Posterior vena cava (tissue), 2 donors: ENCODE measurements around the gene PTPN9. TPM values are rescaled to one million over a fixed set of nuclear protein-coding genes. Genes with fewer than 3 reads are reported as not detected.
"Not testable (repeated sequence)": the region's sequence is repeated elsewhere in the genome, so short reads cannot be mapped to it uniquely, and the experiment has no call there.

Source experiments
- DNase-seq: peaks from one replicate; pipeline ENCODE4 v3.0.0-alpha.2; 2020; ENCODE audit warnings: low spot score
- intact Hi-C, 2 donors: fragments of 100-400 bp; cut with DNase I; formaldehyde crosslinking; loops; one replicate each; pipeline versions ENCODE4 v1.14.1 to v1.14.2; 2022 to 2023
- total RNA-seq, 2 donors: library from RNA; stranded (reverse); fragmentation: NEBNext Ultra II Directional; extraction: Animal tissue kit (Norgen Biotek cat#: 25700); gene quantifications; one replicate each; pipeline ENCODE4 v1.2.1, GENCODE V29; 2021
- donor health status: DM: yes; HTN: yes; CAD: no.
- donor health status: DM: yes; HTN: yes; CAD: no.

Gene PTPN9
- total RNA-seq, 2 donors from 2014 or later, result 21.7 to 23.5 TPM

GRCh38 chr15:75443972-75444453 is 135.1 kb downstream of the PTPN9 start:
- intact Hi-C loops, DNase-seq: not testable (repeated sequence)

DNA sequence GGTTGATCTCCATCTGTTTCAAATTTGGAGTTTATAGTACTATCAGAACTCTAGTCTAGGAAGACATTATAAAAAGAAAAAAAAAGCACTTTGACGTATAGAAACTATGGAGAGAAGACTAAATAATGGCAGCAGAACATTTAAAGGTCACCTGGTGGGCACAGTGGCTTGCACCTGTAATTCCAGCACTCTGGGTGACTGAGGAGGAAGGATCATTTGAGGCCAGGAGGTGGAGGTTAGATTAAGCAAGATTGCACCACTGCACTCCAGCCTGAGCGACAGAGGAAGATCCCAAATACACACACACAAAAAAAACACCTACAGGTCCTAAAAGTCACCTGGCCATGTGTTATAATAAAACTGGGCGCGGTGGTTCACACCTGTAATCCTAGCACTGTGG is 141.4 kb downstream of the PTPN9 start:
- intact Hi-C loops, result no loop called here
- no peak for DNase-seq

DNA sequence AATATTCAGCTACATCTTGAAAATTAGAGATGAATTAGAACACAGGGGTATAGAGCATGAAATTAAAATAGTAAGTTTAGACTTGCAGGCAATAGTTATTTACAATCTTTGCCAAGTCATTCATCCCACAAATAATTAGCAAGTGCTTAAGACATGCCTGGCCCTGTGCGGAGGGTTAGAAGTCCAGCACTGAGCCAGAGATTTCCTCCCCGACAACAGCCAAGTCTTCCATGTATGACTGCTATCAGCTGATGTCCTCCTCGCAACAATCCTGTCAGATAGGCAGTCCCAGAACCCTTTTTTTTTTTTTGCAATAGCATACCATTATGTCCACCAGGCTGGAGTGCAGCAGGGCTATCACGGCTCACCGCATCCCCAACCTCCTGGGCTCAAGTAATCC is 142.2 kb downstream of the PTPN9 start:
- intact Hi-C loops, result no loop called here

DNA sequence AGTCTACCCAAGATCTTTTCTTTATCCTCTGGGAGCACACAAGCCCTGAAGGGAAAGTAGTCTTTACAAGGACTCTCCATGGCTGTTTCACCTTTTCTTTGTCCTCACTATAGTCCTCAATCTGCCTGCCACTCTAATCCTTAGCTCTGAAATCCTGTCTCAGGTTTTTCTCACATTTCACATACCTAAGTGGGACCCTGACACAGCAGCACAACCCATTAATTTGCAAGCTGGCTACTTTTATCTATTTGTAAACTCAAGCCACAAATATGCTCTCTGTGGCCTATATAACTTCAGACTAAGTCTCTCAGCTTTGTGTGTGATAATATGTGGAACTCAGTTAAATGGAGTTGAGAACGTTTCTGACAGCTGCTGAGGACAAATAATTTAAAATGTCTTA is 147.4 kb downstream of the PTPN9 start:
- intact Hi-C loops, result no loop called here
- no peak for DNase-seq

More for the DNA sequence above, 142.2 kb downstream of the PTPN9 start:
- DNase-seq, result no peak

GRCh38 chr15:75431270-75431669 is 147.8 kb downstream of the PTPN9 start:
- DNase-seq, result no peak
- intact Hi-C loops, result no loop called here

GRCh38 chr15:75430259-75430658 is 148.9 kb downstream of the PTPN9 start:
- no peak for DNase-seq
- intact Hi-C loops, result no loop called here

DNA sequence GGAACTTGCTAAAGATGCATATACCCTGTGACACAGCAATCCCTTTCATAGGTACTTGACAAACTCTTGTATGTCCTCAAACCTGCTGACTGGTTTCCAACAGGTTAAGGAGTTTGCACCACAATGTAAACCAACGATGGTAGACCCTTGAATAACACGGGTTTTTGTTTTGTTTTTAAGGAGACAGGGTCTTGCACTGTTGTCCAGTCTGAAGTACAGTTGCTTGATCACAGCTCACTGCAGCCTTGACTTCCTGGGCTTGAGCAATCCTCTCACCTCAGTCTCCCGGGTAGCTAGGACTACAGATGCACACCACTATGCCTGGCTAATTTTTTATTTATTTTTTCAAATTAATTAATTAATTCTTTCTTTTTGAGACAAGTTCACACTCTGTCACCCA is 151.0 kb downstream of the PTPN9 start:
- intact Hi-C loops, result no loop called here

DNA sequence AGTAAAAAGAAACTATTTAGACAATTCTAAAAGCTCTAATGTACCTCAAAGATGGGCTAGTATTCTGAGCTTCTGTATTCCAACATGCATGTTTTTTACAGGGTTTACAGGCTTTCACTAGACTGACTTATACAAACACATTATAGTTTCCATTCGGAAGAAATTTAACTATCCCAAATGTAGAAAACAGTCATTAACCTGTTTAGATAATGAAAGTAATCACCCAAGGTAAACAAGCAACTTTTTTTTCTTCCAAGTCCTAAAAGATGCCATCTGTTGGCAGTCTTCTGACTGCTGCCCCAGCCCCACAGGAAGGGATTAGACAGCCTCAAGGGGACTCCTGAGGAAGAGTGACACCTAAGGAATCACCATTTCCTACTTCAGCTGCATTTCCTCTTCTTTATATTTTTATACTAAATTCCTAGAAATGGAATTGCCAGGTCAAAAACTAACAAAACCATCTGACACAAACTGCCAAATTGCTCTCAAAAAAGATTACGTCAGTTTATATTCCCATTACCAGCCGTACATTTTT is 153.1 kb downstream of the PTPN9 start:
- intact Hi-C loops, result no loop called here

More for the DNA sequence above, 151.0 kb downstream of the PTPN9 start:
- DNase-seq, result no peak

GRCh38 chr15:75422554-75422953 is 156.6 kb downstream of the PTPN9 start:
- no peak for DNase-seq
- intact Hi-C loops, result no loop called here

More for the DNA sequence above, 153.1 kb downstream of the PTPN9 start:
- DNase-seq, result no peak

GRCh38 chr15:75420698-75421097 is 158.4 kb downstream of the PTPN9 start:
- DNase-seq, result no peak
- intact Hi-C loops, result no loop called here

GRCh38 chr15:75416584-75416983 is 162.5 kb downstream of the PTPN9 start:
- intact Hi-C loops, result no loop called here
- DNase-seq, result no peak

Other genes with a start within 250 kb of the PTPN9 start
- 10 to 100 TPM; 29.0 to 33.2 TPM for gene COMMD4, start 243.3 kb downstream of the PTPN9 start, total RNA-seq
- 10 to 100 TPM; 11.7 to 25.3 TPM for gene NEIL1, start 232.3 kb downstream of the PTPN9 start, total RNA-seq
- 100 to 1,000 TPM; 122 to 169 TPM for gene MAN2C1, start 210.7 kb downstream of the PTPN9 start, total RNA-seq
- 10 to 100 TPM; 47.8 to 47.9 TPM for gene SIN3A, start 127.6 kb downstream of the PTPN9 start, total RNA-seq
- 10 to 100 TPM; 17.2 to 22.5 TPM for gene SNUPN, start 46.4 kb upstream of the PTPN9 start, total RNA-seq
- gene IMP3, start 60.9 kb upstream of the PTPN9 start, total RNA-seq, result 10 to 100 TPM; 29.0 to 34.1 TPM
- 10 to 100 TPM; 23.8 to 30.9 TPM for gene SNX33, start 68.6 kb upstream of the PTPN9 start, total RNA-seq
- gene CSPG4, start 133.5 kb upstream of the PTPN9 start, total RNA-seq, result 100 to 1,000 TPM in 1 of 2 donors, 10 to 100 TPM in 1; 90.4 to 134 TPM